SH-SY5Y (cell line): ENCODE data around the gene OSBPL7.

ENCODE experiments used
- GATA2 ChIP-seq: IDR thresholded peaks from 2 replicates; pipeline ENCODE4 v1.6.1; 2011; ENCODE audit warnings: mild to moderate bottlenecking, low read depth, low read length
- GATA3 ChIP-seq: IDR thresholded peaks from 2 replicates; pipeline ENCODE4 v1.6.1; 2011; ENCODE audit warnings: low read depth, mild to moderate bottlenecking, low read length, moderate library complexity

GRCh38 chr17:47781397-47781796 lies 40.2 kb downstream of the OSBPL7 start:
- TF ChIP-seq GATA3: no peak
- TF ChIP-seq GATA2: peak; percentile 30; the same call in 1 of the 2 replicates
